Measurements from ENCODE around the gene CGAS.
"Not testable (repeated sequence)": the region's sequence is repeated elsewhere in the genome, so short reads cannot be mapped to it uniquely, and the experiment has no call there.

The CGAS gene

DNA sequence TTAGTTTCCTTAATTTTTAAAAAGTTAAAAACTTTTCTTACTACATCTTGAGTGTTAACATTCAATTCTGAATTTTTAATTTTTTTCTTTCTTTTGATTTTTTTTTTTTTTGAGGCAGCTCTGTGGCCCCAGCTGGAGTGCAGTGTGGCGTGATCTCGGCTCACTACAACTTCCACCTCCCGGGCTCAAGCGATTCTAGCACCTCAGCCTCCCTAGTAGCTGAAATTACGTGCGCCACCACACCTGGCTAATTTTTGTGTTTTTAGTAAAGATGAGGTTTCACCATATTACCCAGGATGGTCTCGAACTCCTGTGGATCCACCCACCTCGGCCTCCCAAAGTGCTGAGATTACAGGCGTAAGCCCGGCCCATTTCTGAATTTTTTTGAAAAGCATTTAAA, 56.2 kb downstream of the CGAS start:
- no peak for DNase-seq (ENCODE audit: low spot score)

DNA sequence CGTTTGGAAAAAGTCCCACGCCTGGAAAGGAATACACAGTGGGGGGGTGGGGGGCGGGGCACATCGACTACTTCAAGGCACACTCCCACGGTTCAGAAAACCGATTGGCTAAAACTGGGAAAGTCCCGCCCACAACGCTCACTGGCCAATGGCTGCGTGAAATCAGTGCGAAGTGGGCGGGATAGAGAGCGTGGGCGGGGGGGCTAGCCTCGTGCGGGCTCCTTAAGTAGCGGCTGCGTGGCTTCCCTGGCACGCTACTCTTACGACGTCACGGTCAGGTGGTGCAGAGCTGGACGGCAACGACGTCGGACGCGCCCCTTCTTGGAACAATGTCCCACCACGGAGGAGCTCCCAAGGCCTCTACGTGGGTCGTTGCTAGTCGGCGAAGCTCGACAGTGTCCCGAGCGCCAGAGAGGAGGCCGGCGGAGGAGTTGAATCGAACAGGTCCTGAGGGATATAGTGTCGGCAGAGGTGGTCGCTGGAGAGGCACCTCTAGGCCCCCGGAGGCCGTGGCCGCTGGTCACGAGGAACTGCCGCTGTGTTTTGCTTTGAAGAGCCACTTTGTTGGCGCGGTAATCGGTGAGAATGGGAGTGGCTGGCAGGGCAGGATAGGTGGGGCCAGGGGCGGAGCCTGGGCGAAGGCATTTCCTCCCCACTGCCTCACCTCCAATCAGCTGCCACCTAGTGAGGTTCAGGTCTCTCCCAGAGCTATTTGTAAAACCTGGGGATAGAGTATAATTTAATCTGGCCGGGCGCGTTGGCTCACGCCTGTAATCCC, 57.3 kb downstream of the CGAS start, which contains the start of gene DDX43:
TSS of gene DDX43 (plus strand) at position 252 of the 778 bp plus-strand sequence. CDS start at position 330, 78 bp downstream.
- peak; percentile 9 for DNase-seq (ENCODE audit: low spot score)

DNA sequence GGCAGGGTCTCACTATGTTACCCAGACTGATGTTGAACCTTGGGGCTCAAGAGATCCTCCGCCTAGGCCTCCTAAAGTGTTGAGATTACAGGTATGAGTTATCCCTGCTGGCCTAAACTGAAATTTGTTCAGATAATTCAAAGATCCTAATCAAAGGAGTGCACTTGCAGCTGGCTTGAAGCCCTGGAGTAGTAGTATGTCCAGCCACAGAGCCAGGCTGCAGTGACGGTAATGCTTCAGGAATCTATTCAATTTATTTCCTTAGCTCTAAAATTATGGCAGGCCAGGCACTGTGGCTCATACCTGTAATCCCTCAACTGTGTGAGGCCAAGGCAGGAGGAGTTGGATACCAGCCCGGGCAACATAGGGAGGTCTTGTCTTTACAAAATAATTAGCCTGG, 58.8 kb downstream of the CGAS start:
- DNase-seq (ENCODE audit: low spot score): no peak

DNA sequence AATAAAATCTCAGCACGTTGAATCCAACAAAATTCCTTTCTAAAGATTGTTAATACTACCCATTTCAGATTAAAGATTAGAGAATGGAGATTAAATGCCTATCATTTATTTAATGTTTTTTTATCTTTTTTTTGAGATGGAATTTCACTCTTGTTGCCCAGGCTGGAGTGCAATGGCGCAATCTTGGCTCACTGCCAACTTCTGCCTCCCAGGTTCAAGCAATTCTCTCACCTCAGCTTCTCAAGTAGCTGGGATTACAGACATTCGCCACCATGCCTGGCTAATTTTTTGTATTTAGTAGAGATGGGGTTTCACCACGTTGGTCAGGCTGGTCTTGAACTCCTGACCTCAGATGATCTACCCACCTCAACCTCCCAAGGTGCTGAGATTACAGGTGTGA, 59.9 kb downstream of the CGAS start:
- not testable (repeated sequence) for DNase-seq (ENCODE audit: low spot score)

DNA sequence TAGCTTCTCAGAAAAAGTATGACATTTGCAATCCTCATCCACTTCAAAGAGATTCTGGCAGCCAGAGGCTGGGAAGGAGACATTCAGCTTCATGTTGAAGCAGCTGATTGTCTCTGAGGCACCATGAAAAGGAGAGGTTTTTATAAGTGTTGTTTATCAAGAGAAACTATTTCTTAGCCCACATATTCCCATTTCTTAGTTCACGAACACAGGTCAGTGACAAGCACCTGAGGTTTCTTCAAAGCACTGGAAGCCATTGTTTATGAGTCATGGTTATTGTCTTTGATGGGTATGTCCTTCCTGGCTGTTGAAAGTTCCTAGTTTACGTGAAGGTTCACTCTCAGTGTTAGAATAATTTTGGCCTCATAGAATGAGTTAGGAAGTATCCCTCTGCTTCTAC, 60.4 kb downstream of the CGAS start:
- no peak for DNase-seq (ENCODE audit: low spot score)

DNA sequence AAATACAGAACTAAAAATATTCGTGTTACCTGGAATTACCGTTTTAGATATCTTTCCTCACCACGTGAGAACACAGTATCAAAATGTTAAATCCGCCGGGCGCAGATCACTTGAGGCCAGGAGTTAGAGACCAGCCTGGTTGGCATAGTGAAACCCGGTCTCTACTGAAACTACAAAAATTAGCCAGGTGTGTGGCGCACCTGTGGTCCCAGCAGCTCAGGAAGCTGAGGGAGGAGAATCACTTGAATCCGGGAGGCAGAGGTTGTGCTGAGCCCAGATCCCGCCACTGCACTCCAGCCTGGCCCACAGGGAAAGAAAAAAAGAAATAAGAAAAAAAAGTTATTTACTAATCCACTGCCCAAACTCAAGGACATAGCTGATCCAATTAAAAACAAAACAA, 62.2 kb downstream of the CGAS start:
- DNase-seq (ENCODE audit: low spot score): no peak

DNA sequence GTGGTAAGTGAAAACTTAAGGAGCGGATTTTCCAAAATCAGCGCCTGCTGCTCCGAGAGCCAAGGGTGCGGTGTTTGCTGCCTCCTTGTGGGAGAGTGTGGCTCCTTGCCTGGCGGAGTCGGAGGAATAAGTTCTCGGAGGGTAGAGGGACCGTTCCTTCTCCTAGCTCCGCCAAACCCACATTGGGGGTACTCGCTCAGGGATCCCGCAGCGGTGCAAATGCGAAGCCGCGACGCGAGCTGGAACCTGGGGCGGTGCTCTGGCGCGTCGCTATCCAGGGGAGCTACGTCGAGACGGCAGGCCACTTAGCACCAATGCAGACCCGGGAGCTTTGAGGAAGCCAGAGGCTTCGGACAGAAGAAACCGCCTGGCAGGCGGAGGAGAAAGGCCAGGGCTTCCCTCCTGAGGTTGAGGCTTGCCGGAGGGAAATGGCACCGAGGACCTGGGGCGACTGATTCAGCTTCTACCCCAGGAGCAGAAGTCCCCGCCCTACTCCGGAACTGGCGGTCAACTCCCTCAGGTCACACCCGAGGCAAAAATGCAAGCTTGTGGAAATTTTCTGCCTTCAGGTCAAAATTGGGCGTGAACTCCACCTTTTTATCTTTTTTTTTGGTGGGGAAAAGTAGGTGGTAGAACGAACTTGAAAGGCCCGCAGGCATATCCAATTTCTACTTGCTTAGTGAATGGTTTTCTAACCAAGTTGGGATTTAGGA, 63.1 kb downstream of the CGAS start:
- DNase-seq (ENCODE audit: low spot score): peak; percentile 86

DNA sequence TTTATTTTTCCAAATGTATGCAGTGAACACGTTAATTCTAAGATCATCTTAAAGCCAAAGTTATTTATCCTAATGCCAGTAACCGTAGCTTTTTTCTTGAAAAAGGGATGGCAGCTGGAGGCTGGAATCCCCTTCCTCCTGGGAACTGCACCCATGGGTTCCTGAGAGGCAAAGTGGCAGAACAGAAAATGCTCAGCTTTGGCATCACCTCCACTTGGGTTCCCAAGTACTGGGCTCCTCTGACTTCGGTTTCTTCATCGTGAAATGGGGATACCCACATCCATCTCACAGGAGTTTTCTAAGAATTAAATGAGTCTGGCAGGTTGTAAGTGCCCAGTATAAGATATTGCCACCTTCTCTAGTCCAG, 63.7 kb downstream of the CGAS start:
- no peak for DNase-seq (ENCODE audit: low spot score)

DNA sequence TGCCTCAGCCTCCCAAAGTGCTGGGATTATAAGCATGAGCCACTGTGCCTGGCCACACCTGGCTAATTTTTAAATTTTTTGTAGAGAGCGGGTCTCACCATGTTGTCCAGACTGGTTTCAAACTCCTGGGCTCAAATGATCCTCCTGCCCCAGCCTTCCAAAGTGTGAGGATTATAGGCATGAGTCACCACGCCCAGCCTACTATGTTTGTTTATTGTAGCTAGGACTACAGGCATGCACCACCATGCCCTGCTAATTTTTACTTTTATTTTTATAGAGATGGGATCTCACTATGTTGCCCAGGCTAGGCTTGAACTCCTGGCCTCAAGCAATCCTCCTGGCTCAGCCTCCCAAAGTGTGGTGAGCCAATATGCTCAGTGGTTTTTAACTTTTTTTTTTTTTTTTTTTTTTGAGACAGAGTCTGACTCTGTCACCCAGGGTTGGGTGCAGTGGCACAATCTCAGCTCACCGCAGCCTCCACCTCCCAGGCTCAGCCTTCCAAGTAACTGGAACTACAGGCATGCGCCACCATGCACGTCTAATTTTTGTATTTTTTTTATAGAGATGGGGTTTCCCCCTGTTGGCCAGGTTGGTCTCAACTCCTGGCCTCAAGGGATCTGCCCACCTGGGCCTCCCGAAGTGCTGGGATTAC, 69.5 kb downstream of the CGAS start:
- DNase-seq (ENCODE audit: low spot score): no peak

DNA sequence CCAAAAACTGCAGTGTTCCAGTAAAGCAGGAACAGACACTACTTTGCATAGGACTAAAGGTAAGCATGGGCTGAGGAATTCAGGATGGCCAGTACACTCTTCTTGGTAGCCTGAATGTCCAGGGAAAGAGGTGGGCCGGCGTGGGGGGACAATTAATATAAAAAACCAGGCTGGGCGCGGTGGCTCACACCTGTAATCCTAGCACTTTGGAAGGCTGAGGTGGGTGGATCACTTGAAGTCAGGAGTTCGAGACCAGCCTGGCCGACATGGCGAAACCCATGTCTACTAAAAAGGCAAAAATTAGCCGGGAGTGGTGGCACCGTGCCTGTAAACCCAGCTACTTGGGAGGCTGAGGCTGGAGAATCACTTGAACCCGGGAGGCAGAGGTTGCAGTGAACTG, 70.6 kb downstream of the CGAS start:
- DNase-seq (ENCODE audit: low spot score): not testable (repeated sequence)

DNA sequence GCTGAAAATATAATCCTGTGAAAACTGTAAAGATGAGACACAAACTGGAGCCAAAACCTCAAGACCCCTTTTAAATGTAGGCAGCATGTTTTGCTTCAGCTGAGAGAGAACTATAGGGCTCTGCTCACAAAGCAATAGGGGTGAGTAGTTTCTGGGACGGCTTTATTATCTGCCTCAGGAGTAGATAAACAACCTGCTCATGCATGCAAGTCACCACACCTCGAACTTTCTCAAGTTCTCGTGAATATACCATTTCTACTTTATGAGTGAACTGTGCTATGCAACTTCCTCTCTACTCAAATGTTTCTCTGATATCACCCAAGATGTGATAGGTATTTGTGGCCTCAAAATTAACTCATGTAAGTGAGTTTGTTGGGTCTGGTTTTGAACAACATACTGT, 74.9 kb downstream of the CGAS start:
- DNase-seq (ENCODE audit: low spot score): no peak

DNA sequence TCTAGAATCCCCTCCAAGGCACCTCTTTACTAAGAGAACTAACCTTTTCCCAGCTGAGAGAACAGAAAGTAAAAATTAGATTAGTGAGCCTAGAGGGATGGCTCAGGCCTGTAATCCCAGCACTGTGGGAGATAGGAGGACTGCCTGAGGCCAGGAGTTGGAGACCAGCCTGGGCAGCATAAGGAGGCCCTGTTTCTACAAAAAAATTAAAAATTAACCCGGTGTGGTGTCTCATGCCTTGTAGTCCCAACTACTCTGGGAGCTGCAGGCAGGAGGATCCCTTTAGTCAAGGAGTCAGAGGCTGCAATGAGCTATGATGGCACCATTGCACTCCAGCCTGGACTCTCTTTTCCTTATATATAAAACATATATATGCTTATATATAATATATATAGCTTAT, 76.9 kb downstream of the CGAS start:
- DNase-seq (ENCODE audit: low spot score): no peak

Data from AG20443 (cell line).